CD4-positive, alpha-beta T cell treated with Interleukin-6 for 4 hours (primary cell): ENCODE results near the gene HLA-DRA.
A peak's percentile ranks its signal among the peaks of the same experiment; 100 is the strongest.

Experiments used
- DNase-seq: peaks from one replicate; pipeline ENCODE4 v3.0.0-alpha.2; 2020; ENCODE audit warnings: mixed read lengths

HLA-DRA gene

DNA sequence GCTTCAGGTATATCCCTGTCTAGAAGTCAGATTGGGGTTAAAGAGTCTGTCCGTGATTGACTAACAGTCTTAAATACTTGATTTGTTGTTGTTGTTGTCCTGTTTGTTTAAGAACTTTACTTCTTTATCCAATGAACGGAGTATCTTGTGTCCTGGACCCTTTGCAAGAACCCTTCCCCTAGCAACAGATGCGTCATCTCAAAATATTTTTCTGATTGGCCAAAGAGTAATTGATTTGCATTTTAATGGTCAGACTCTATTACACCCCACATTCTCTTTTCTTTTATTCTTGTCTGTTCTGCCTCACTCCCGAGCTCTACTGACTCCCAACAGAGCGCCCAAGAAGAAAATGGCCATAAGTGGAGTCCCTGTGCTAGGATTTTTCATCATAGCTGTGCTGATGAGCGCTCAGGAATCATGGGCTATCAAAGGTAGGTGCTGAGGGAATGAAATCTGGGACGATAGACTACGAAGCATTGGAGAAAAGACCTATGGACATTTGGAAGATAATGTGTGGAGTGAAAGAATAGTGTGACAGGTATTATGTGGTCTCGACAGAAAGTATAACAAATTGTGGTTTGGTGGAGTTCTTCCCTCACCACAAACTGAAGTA is at the start of gene HLA-DRA:
HLA-DRA (plus strand) TSS at position 286 of the 613 bp plus-strand sequence; CDS start at position 350, 64 bp downstream.
- peak; percentile 14 for DNase-seq

DNA sequence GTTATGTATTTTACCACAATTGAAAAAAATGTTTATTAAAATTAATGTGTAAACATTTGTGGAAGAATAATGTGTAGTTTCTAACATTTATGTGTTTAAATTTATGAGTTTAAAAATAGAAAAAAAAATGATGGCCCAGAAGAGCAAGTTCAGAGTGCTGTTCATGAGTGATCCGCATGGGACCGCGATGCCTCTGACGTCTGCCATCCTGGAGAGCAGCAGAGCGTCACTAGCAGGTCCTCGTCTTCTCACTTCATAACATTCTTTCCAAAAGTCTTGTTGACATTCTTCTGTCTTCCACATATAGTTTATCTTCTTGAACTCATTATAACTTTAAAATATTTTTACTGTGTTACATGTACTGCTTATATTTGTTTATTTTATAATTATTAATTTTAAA is 48.2 kb upstream of the HLA-DRA start:
- DNase-seq, result no peak

DNA sequence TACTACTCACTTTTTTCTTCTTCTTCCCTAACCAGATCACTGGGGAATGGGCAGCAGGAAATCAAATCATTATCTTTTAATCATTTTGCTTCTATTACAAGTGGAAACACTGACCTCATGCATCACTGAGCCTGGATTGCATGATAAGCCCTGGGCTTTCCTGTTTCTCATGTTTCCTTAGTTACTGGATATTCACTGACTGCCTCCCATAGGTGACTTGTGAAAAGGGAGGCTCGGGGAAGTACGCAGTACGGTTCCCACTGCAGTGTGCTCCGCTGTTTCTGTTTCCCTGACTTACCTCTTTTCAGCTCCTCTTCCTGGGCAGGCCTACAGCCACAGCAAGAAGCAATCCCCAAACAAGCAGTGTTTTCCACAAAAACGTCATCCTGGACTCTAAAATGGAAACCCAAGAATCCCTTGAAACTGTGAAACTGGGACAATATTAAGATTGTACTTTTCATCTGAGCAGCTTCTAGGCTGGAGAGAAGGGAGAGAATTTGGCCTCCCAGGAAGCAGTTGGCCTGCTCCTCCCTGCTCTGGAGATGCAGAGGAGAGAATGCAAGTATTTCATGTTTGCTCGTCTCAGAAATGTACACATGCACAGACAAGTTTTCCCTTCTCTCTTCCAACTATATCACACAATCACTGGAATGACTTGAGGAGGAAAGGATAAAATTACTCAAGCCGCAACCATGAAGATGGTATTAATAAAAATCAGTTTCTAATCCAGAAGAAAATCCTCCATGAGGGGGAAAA is 45.8 kb upstream of the HLA-DRA start:
- no peak for DNase-seq

DNA sequence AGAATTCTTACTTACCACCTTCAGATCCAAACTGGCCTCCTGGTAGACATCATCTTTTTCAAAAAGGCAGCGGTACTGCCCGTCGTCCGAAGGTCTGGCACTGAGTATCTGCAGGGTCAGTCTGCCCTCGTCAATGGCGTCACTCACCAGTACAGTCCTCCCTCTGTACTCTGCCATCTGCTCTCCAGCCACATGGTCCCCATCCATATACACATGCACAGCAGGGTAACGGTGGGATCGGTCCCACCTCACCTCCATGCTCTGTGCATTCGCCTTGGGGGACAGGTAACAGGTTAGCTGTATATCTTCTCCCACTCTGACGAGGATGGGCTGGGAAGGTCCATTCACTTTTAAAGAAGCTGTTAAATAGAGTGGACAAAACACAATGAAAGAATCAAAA is 43.7 kb upstream of the HLA-DRA start:
- DNase-seq, result no peak

DNA sequence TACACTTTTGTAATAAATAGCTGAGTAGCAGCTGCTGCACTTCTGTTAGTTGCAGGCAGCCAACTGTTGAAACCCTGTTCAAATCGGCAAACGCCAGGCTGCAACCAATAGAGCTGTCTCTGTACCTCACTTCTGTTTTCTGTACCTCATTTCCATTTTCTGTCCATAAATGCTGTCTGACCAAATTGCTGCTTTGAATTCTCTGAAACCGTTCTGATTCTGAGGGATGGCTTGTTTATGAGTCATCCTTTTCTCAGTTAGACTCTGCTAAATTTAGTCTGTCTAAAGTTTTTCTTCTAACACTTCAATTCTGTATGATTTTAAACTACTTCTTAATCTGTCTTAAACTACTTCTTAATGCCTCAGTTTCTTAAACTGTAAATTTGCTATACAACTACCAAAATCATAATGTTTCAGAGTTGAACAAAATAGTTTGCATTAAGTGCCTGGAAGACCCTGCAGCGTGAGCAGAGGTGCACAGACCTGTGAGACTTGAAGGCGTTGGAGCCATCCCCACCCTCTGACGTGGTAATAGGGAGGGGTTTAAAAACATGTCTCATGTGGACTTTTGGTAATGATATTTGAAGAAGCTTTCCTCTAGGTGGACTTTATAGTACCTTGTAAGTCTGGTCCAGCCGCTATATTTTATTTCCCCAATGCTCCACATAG is 42.3 kb upstream of the HLA-DRA start:
- DNase-seq, result no peak

DNA sequence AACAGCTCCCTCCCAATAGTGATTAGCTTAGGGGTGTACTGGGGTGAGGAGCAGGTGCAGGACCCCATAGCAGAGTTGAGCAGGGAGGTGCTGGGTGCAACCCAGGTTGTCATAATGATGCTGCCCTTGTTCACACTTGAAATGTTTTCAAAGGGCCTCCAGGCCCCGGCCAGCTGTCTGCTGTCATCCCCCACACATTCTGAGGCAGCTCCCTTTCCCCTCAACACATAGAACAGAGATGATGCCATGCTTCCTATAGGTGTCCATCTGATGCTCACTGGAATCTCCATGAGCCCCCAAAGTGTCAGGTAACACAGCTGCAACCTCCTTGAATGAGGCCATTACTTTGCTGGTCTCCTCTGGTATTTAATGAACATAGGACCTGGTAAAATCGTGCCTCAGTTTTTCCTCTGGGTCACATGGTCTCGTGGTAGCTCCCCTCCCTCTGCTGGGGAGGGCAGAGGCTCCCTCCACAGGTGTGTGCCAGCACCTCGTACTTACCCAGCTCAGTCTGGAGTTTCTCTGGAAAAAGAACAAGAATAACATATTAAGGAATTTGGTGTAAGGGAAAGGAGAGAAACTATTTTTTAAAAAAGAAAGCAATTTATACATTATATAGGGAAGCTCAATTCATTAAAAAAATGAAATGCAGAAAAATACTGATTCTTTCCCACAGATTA is 38.3 kb upstream of the HLA-DRA start:
- no peak for DNase-seq

DNA sequence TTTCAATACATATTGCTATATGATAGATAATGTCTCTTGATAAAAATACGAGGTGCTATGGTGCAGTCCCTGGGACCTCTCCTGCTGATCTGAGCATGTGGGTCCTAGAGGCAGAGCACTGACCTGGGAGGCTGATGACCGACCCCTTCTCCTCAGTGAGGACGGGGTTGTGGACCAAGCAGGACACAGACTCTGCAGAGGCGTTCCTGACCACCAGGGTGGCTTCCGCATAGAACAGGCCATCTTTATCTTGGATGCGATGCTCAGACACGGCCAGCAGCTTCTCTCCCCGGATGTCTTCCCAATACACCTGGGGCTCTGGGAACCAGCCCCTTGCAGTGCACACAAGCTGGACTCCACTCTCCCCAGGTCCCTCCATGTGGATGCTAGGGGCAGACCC is 36.9 kb upstream of the HLA-DRA start:
- no peak for DNase-seq

DNA sequence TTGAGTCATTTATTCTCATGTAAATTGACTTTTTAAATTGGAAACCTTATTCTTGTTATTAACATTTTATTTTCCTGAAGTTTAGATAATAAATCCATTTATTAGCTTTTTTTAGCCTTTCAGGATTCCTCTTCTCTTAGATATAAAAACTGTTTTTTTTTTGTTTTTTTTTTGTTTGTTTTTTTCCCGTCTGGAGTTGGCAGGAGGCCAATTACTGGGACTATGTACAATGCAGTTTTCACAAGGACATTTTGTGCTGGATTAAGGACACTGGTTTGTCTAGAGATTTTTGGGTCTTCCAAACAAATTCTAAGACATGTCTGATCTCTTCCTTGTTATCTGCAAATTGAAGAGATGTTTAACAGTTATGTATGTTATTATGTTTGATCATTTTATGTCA is 34.0 kb upstream of the HLA-DRA start:
- no peak for DNase-seq

DNA sequence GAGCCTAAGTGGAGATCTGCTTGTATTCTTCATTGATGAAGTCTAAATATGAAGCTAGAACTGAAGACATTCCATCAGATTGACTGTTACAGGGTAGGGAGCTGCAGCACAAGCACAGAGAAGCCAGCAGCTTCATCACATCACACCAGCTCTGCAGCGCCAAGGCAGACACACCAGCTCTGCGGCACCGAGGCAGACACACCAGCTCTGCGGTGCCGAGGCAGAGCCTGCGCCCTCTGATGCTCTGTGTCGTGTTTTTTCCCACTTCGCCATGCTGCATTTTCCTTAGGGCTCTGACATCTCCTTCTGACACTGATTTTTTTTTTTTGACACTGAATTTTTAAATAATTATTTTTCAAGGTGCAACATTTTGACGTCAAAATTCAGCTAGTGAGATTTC is 33.5 kb upstream of the HLA-DRA start:
- DNase-seq, result no peak

DNA sequence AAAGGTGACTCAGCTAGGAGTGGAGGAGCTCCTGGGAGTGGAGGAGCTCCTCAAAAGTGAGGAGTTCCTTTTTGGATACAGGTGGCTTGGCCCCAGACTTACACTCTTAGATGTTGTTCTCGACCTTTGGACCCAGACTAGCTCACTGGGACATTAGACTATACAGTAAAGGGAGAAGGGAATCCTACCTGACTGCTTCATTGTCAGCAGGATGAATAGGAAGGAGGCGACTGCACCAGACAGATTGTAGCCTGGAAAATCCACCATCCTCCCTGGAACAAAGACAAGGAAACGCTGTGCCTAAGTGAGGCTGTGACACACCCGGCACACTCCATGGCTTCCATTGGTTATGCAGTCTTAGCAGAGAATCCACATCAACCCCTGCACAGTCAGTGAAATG is 32.8 kb upstream of the HLA-DRA start, which contains the start of gene BTNL2:
BTNL2 (minus strand) TSS at position 325 of the 400 bp plus-strand sequence; CDS start at position 267, 58 bp downstream.
- DNase-seq, result no peak

DNA sequence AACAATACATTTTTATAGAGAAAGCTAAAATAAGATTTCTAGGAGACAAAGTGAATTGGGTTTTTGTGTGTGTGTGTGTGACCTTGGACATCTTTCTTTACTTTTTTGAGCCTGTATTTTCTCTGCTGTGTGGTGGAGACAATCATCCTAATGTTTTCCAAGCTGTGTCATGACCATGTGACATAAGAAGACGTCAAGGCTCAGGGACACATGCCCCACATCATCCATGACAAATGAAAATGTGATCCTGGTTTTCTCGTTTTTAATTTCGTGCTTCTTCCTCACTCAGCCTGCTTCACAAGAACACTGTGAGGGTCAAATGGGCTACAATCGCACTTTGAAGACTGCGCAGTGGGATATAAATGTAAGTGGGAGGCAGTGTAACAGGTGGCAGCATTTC is 28.8 kb upstream of the HLA-DRA start:
- DNase-seq, result no peak

DNA sequence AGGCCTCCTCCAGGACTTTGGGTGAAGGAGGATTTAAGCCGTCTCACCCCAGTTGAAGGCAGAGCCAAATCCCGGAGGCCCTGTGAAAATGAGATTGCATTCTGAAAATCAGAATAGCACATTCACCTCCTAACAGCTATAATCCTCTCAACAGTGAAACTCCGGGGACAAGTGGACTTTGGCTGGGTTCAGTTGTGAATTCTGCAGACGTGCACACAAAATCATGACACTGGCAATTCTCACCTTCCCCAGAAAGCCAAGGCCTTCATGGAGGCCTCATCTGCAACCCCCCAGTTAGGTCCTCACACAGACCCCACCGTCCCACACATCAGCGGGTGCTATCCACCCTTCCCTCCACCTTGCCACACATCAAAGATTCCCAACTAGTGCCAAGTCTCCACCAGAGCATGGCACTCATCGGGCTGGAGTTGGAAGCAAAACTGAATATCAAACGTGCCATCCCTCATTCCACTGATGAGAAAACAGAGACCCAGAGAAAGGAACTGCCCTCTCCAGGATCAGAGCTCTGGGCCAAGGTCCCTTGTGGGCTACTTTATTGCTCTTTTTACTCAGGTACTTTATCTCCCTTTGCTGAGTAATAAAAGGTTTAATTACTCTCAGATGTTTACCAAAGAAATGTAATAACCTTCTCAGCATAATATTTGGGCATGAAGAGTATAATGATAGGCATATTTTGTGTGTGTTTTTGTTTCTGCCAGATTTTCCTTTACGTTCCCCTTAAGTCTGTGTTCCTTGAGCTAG is 27.9 kb upstream of the HLA-DRA start:
- no peak for DNase-seq

DNA sequence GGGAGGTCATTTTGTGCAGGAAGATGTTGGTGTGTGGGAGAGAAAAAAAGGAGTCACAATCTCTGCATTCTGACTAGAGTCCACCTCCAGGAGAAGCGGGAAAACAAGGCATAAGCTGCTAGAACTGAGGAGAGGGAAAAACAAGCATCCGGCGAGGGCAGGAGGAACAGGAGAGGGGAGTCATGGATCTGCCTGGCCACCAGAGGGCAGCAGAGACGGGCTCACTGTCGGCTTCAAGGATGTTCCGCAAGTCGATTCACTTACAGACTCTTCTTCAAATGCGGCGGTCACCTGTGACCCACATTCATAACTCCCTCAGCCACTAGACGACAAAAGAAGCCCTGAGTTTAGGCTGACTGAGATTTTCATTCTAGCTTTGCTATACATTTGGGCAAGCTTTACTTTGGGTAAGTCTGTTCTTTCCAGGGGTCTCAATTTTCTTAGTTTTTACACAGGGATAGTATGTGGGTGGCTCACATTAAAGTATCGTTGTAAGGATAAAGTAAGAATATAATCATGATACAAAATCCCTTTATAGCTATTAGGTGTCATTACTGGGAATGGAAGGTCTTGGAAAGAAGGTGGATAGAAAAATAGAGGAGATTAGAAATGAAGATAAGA is 26.1 kb upstream of the HLA-DRA start:
- peak; percentile 89 for DNase-seq

DNA sequence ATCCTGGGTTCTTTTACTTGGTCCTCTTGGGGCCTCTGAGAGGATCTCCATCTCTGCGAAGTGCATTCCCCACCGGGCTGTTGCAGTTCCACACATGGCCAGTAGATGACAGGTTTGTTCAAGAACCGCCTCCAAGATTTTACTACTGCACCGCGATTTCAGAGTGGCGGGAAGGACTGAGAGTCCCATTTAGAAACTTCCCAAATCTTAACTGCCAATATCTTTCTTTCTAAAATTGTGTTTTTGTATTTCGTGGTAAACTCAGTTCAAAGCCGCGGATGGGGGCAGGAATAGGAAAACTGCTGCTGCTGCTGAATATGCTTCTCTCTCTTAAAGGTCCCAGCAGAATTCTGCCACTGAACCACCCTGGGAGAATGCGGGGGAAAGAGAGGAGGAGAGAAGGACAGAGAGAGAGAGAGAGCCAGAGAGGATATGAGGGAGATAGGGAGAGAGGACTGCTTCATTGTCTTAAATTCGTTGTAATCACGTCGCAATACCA is 24.1 kb upstream of the HLA-DRA start:
- DNase-seq, result peak; percentile 79

DNA sequence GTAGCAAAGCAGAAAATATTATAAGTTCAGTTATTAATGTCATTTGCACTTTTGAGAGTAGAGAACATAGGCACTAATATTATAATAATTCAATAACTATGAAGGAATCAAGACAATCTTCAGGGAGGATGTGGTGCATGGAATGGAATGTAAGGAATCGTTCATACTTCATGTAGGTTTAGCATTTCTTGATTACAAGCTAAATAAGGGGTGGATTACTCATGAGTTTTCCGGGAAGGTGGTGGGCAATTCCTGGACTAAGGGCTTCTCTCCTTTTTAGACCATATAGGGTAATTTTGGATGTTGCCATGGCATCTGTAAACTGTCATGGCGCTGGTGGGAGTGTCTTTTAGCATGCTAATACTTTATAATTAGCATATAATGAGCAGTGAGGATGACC is 23.7 kb upstream of the HLA-DRA start:
- no peak for DNase-seq

DNA sequence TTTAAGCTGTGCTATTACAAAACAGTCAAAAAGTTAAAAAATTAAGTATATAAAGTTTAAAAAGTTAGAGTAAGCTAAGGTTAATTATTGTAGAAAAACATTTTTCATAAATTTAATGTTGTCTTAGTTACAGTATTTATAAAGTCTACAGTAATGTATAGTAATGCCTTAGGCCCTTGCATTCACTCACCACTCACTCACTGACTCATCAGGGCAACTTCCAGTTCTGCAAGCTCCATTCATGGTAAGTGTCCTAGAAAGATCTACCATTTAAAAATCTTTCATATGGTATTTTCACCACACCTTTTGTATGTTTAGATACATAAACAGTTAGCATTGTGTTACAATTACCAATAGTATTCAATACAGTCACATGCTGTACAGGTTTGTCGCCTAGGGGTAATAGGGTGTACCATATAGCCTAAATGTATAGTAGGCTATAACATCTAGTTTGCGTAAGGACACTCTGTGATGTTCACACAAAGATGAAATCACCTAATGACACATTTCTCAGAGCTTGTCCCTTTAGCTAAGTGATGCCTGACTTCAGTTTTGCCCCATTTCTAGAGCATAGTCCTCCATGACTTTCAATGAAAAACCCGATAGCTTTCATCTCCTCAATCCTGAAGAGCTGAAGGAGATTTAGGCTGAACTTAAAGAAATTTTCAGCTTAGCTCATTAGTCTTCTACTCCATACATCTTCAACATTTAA is 14.9 kb upstream of the HLA-DRA start:
- no peak for DNase-seq

DNA sequence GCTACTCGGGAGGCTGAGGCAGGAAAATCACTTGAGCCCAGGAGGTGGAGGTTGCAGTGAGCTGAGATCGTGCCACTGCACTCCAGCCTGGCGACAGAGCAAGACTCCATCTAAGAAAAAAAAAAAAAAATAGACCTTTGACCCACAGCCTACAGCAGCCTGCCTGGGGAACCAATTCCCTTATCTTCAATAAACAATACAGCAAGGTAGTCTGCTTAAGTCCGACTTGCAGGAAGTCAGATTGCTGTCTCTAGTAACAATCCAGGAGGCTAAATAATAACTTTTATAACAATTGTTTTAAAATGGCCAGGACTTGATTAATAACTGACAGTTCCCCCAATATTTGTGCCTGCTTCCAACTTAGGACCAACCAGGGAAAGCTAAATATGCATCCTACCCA is 13.3 kb upstream of the HLA-DRA start:
- DNase-seq, result no peak

DNA sequence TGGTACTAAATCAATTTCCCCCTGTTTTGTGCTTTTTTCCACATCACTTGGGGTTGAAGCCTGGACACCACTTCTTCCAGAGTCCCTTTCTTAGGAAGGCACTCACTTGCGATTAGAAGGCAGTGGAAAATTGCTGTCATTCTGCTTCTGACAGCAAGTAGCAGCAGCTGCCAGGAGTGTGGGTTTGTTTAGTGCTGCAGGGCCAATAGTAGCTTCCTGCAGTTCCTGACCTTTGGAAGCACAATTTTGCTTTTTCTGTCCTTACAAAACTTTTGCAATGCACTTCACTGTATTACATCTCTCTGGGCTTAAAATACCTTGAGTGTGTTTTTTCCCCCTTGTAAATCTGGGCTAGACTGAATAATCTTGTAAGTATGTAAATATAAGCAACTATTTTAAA is 12.5 kb upstream of the HLA-DRA start:
- DNase-seq, result no peak

DNA sequence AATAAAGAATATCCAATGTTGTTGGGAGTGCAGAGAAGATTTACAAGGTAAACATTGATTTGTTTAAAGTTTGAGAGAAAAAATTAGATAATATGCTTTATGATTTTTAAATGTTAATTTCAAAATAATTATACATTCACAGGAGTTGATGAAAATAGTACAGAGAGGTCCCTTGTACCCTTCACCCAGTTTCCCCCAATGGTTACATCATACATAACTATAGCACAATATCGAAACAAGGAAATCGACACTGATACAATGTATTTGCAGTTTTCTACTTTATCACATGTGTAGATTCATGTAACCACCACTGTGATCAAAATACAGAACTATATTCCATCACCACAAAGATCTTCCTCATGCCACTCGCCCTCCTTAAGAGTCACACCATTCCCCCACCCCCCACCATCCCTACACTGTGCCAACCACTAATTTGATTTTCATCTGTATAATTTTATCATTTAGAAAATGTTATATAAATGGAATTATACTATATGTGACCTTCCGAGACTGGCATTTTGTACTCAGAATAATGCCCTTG is 11.7 kb upstream of the HLA-DRA start:
- DNase-seq, result no peak

DNA sequence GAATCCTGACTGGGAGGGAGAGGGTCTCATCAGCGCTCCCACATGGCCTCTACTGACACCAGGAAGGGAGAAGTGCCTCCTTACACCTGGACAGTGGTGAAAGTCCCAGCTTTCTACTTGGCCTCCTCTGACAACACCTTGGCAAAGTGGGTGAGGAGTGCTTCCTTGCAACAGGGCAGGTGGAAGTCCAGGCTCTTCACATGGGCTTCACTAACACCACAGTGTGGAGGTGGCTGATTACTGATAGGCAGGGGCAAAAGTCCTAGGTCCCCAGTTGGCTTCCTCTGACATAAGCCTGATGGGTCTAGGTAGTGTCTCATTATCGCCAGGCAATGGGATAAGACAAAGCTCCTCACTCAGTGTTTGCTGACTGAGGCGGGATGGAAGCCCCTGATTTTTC is 9.5 kb upstream of the HLA-DRA start:
- DNase-seq, result no peak

DNA sequence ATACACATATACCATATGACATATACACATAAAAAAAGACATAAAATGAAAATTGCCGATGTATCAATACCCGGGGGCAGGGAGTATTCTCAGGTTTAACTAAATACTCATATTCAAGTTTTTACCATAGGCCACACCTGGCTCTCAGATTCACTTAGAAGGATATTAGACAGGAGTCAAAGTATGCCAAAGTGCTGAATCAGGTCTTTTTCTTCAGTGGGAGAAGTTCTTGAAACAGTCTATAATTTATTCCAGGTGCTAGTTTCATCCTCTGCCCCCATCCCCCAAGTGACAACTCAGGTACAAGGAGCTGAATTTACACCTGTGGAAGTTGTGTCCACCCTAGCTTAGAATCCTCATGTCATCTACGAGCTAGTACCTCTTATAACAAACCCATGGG is 8.5 kb upstream of the HLA-DRA start:
- DNase-seq, result no peak
